Lung (tissue), 12 donors: ENCODE data around the gene IFITM1. TPM values are rescaled to one million over a fixed set of nuclear protein-coding genes. Genes with fewer than 3 reads are reported as not detected.
"Not testable (repeated sequence)": the region's sequence is repeated elsewhere in the genome, so short reads cannot be mapped to it uniquely, and the experiment has no call there.

ENCODE experiments used
- ATAC-seq: fragments of 200-7000 bp; cut with Tn5 transposase; one replicate; pipeline ENCODE4 v1.9.1; 2020; ENCODE audit warnings: moderate number of reproducible peaks; ENCODE audit not compliant: insufficient read depth, low FRiP score
- DNase-seq, 3 donors: peaks; one replicate each; pipeline ENCODE4 v3.0.0-alpha.2; 2013 to 2017
- H3K27ac ChIP-seq, 2 donors: one replicate each; pipeline ENCODE4 v1.5.1; 2013; ENCODE audit warnings: mild to moderate bottlenecking in 2 of 2, moderate library complexity in 2 of 2, control low read depth in 1 of 2, inconsistent platforms in 1 of 2, low read depth in 1 of 2, low read length in 1 of 2
- H3K27me3 ChIP-seq, 3 donors: one replicate each; pipeline ENCODE4 v1.5.1; 2013; ENCODE audit warnings: low read length in 2 of 3; ENCODE audit not compliant: control insufficient read depth in 3 of 3, insufficient read depth in 3 of 3
- H3K36me3 ChIP-seq, 4 donors: one replicate each; pipeline ENCODE4 v1.5.1; 2013; ENCODE audit warnings: low read length in 4 of 4, mild to moderate bottlenecking in 1 of 4, moderate library complexity in 1 of 4; ENCODE audit not compliant: control insufficient read depth in 4 of 4, insufficient read depth in 4 of 4
- H3K4me1 ChIP-seq, 5 donors: one replicate each; pipeline ENCODE4 v1.5.1; 2013; ENCODE audit warnings: low read length in 5 of 5, mild to moderate bottlenecking in 2 of 5, moderate library complexity in 1 of 5; ENCODE audit not compliant: control insufficient read depth in 5 of 5, insufficient read depth in 5 of 5
- H3K4me3 ChIP-seq: one replicate; pipeline ENCODE4 v1.5.1; 2013; ENCODE audit warnings: mild to moderate bottlenecking, control low read depth, moderate library complexity
- H3K9ac ChIP-seq, 2 donors: one replicate each; pipeline ENCODE4 v1.5.1; 2013; ENCODE audit warnings: low read length in 2 of 2, control low read depth in 1 of 2; ENCODE audit not compliant: insufficient read depth in 1 of 2
- H3K9me3 ChIP-seq, 4 donors: one replicate each; pipeline ENCODE4 v1.5.1; 2013; ENCODE audit warnings: low read length in 3 of 4, mild to moderate bottlenecking in 1 of 4, moderate library complexity in 1 of 4; ENCODE audit not compliant: control insufficient read depth in 4 of 4, insufficient read depth in 3 of 4
- CTCF ChIP-seq: IDR thresholded peaks from 2 replicates; pipeline ENCODE4 v1.5.1; 2012; ENCODE audit warnings: mild to moderate bottlenecking; ENCODE audit errors: control extremely low read depth, extremely low read depth
- WGBS, 2 donors: extraction: QIAGEN DNeasy Blood & Tissue Kit; methylation state at CpG; one replicate each; pipeline ENCODE4 v1.1.7; 2013; 5-methylcytosine and 5-hydroxymethylcytosine counted together
- polyA plus RNA-seq, 2 donors: library from polyadenylated mRNA; stranded (reverse); fragments of 200-250 nt; gene quantifications; one replicate each; pipeline ENCODE4 v1.2.1, GENCODE V29; 2013
- total RNA-seq, 2 donors: library from RNA; depleted of rRNA in 1 of 2; stranded (reverse); fragments of >200 nt in 1 of 2; gene quantifications; one replicate each; pipeline ENCODE4 v1.2.1, GENCODE V29; 2014 to 2021
- donor health status: control.
- donor health status: control.
- donor health status: Bipolar disorder and iron deficiency.
- donor health status: healthy.
- donor health status: DM: yes; HTN: yes; CAD: no.

Gene IFITM1
- total and polyA plus RNA-seq, 4 donors, result 53.3 to 531 (median 189) TPM

GRCh38 chr11:344836-345578 is 31.2 kb downstream of the IFITM1 start:
- H3K27me3 ChIP-seq, result no peaks in the 10 kb centered on the region
- no peaks in the 10 kb centered on the region for H3K36me3 ChIP-seq
- peaks cover 0 to 1% (median 0%) of the 10 kb centered on the region in 5 donors for H3K4me1 ChIP-seq
- TF ChIP-seq CTCF, result no peak
- H3K27ac ChIP-seq, result no peak overlapping the region
- no peak for DNase-seq
- H3K4me3 ChIP-seq, result no peak overlapping the region
- no peak overlapping the region for H3K9ac ChIP-seq
- WGBS, 2 donors, result 92% methylated on average over 11 of the region's 11 CpGs
- ATAC-seq, result no peak
- no peaks in the 10 kb centered on the region for H3K9me3 ChIP-seq

GRCh38 chr11:346529-346928 is 32.7 kb downstream of the IFITM1 start:
- Histone ChIP-seq H3K4me1 (peaks cover 0 to 1% (median 0%) of the 10 kb centered on the region in 5 donors), H3K4me3 (no peak overlapping the region), H3K36me3 (no peaks in the 10 kb centered on the region), H3K9ac (no peak overlapping the region), H3K27me3 (no peaks in the 10 kb centered on the region), H3K9me3 (no peaks in the 10 kb centered on the region), H3K27ac (no peak overlapping the region)
- ATAC-seq (no peak), DNase-seq (no peak)
- 90 to 94% methylated on average over 3 of the region's 3 CpGs for WGBS, 2 donors
- TF ChIP-seq CTCF, result no peak

- not testable (repeated sequence) for ATAC-seq, DNase-seq, H3K9ac ChIP-seq, H3K36me3 ChIP-seq, H3K4me3 ChIP-seq, H3K27ac ChIP-seq, H3K9me3 ChIP-seq, H3K27me3 ChIP-seq
- 93 to 94% methylated on average over 7 to 8 of the region's 8 CpGs for WGBS, 2 donors
- H3K4me1 ChIP-seq, result peaks cover 0 to 19% (median 4%) of the 10 kb centered on the region in 5 donors
Observed at GRCh38 chr11:349270-349954, 35.6 kb downstream of the IFITM1 start.

GRCh38 chr11:350033-350722 is 36.3 kb downstream of the IFITM1 start:
- not testable (repeated sequence) for H3K27me3 ChIP-seq, H3K9me3 ChIP-seq, DNase-seq, H3K9ac ChIP-seq, H3K36me3 ChIP-seq, H3K4me3 ChIP-seq, ATAC-seq, H3K27ac ChIP-seq
- WGBS, 2 donors, result 65 to 78% methylated on average over 14 to 16 of the region's 16 CpGs
- H3K4me1 ChIP-seq, result peaks cover 0 to 25% (median 7%) of the 10 kb centered on the region in 5 donors
